ENCODE results near the gene CDK8. TPM values are rescaled to one million over a fixed set of nuclear protein-coding genes. Genes with fewer than 3 reads are reported as not detected.

Gene CDK8
- total RNA-seq, 5 donors from 2014 or later (not counting 1 experiment from before 2014, with no cell fraction given), result 9.2 to 13.5 (median 12.1) TPM

GRCh38 chr13:26401578-26402021 lies 147.7 kb downstream of the CDK8 start:
- peaks cover 0 to 30% of the 10 kb centered on the region in 2 donors for H3K36me3 ChIP-seq (ENCODE audit: control insufficient read depth in 2 of 2, extremely low read depth in 1 of 2, insufficient read depth in 1 of 2, low read length in 1 of 2)
- WGBS (ENCODE audit: insufficient coverage), result no CpG with 5 or more reads among the region's 3 CpGs
- ATAC-seq (replicated peaks in 1 of 4) (no peak), DNase-seq (no peak)
- ChIA-PET CTCF (interaction anchor here in 1 of 2 donors (1.1 kb wide), 1 partner anchor 16 kb away, joined by 3 read pairs; no protein-coding TSS in a partner anchor), POLR2A (no interaction called here)
- H3K36me3 Mint-ChIP-seq, result peaks cover 48% of the 10 kb centered on the region
- no peaks in the 10 kb centered on the region for H3K27me3 ChIP-seq (replicated peaks in 1 of 2; ENCODE audit: control insufficient read depth in 2 of 2, extremely low read depth in 1 of 2, insufficient read depth in 2 of 2, low read length in 1 of 2)
- H3K27ac Mint-ChIP-seq, result no peak overlapping the region
- H3K9me3 ChIP-seq, result no peaks in the 10 kb centered on the region
- no peak overlapping the region for H3K4me3 Mint-ChIP-seq
- no peaks in the 10 kb centered on the region for H3K4me1 ChIP-seq (ENCODE audit: control insufficient read depth in 1 of 2, extremely low read depth in 1 of 2, insufficient read depth in 2 of 2, low read length in 2 of 2)
- H3K4me3 ChIP-seq (ENCODE audit: control insufficient read depth in 1 of 2, extremely low read depth in 1 of 2, low read length in 1 of 2), result no peak overlapping the region
- no peaks in the 10 kb centered on the region for H3K27me3 Mint-ChIP-seq
- H3K27ac ChIP-seq (ENCODE audit: low read length), result no peak overlapping the region
- H3K9me3 Mint-ChIP-seq, result no peaks in the 10 kb centered on the region
- H3K4me1 Mint-ChIP-seq, result no peaks in the 10 kb centered on the region

- no peaks in the 10 kb centered on the region for H3K9me3 Mint-ChIP-seq
- ATAC-seq (replicated peaks in 1 of 4) (no peak), DNase-seq (no peak)
- H3K36me3 Mint-ChIP-seq, result peaks cover 40% of the 10 kb centered on the region
- H3K27ac Mint-ChIP-seq, result no peak overlapping the region
- H3K4me1 ChIP-seq (ENCODE audit: control insufficient read depth in 1 of 2, extremely low read depth in 1 of 2, insufficient read depth in 2 of 2, low read length in 2 of 2), result no peaks in the 10 kb centered on the region
- H3K27me3 Mint-ChIP-seq, result no peaks in the 10 kb centered on the region
- WGBS (ENCODE audit: insufficient coverage), result 97% methylated on average over 3 of the region's 6 CpGs
- ChIA-PET POLR2A (no interaction called here), CTCF (no interaction called here)
- no peaks in the 10 kb centered on the region for H3K9me3 ChIP-seq
- peaks cover 0 to 19% of the 10 kb centered on the region in 2 donors for H3K36me3 ChIP-seq (ENCODE audit: control insufficient read depth in 2 of 2, extremely low read depth in 1 of 2, insufficient read depth in 1 of 2, low read length in 1 of 2)
- H3K4me3 Mint-ChIP-seq, result no peak overlapping the region
- H3K27me3 ChIP-seq (replicated peaks in 1 of 2; ENCODE audit: control insufficient read depth in 2 of 2, extremely low read depth in 1 of 2, insufficient read depth in 2 of 2, low read length in 1 of 2), result no peaks in the 10 kb centered on the region
- no peaks in the 10 kb centered on the region for H3K4me1 Mint-ChIP-seq
- H3K4me3 ChIP-seq (ENCODE audit: control insufficient read depth in 1 of 2, extremely low read depth in 1 of 2, low read length in 1 of 2), result no peak overlapping the region
- H3K27ac ChIP-seq (ENCODE audit: low read length), result no peak overlapping the region
Measured at GRCh38 chr13:26406791-26407190, 152.9 kb downstream of the CDK8 start.

GRCh38 chr13:26411206-26411605 lies 157.3 kb downstream of the CDK8 start:
- H3K9me3 ChIP-seq, result no peaks in the 10 kb centered on the region
- H3K4me1 ChIP-seq (ENCODE audit: control insufficient read depth in 1 of 2, extremely low read depth in 1 of 2, insufficient read depth in 2 of 2, low read length in 2 of 2), result no peaks in the 10 kb centered on the region
- H3K27ac ChIP-seq (ENCODE audit: low read length), result no peak overlapping the region
- no peak overlapping the region for H3K4me3 Mint-ChIP-seq
- no peaks in the 10 kb centered on the region for H3K27me3 Mint-ChIP-seq
- no peaks in the 10 kb centered on the region for H3K27me3 ChIP-seq (replicated peaks in 1 of 2; ENCODE audit: control insufficient read depth in 2 of 2, extremely low read depth in 1 of 2, insufficient read depth in 2 of 2, low read length in 1 of 2)
- H3K36me3 Mint-ChIP-seq, result peaks cover 18% of the 10 kb centered on the region
- no peaks in the 10 kb centered on the region for H3K4me1 Mint-ChIP-seq
- ChIA-PET CTCF (interaction anchor here in 1 of 2 donors (0.6 kb wide), 1 partner anchor 9 kb away, joined by 4 read pairs; no protein-coding TSS in a partner anchor), POLR2A (interaction anchor here in 1 of 2 donors (0.6 kb wide), 1 partner anchor 1605 kb away, joined by 3 read pairs; no protein-coding TSS in a partner anchor)
- WGBS (ENCODE audit: insufficient coverage), result no CpG with 5 or more reads among the region's 3 CpGs
- H3K27ac Mint-ChIP-seq, result no peak overlapping the region
- DNase-seq, result no peak
- H3K36me3 ChIP-seq (ENCODE audit: control insufficient read depth in 2 of 2, extremely low read depth in 1 of 2, insufficient read depth in 1 of 2, low read length in 1 of 2), result no peaks in the 10 kb centered on the region
- ATAC-seq (replicated peaks in 1 of 4), result no peak
- no peak overlapping the region for H3K4me3 ChIP-seq (ENCODE audit: control insufficient read depth in 1 of 2, extremely low read depth in 1 of 2, low read length in 1 of 2)
- H3K9me3 Mint-ChIP-seq, result peaks cover 0 to 13% (median 0%) of the 10 kb centered on the region in 3 donors

GRCh38 chr13:26412263-26412662 lies 158.3 kb downstream of the CDK8 start:
- no peaks in the 10 kb centered on the region for H3K36me3 ChIP-seq (ENCODE audit: control insufficient read depth in 2 of 2, extremely low read depth in 1 of 2, insufficient read depth in 1 of 2, low read length in 1 of 2)
- Mint-ChIP-seq H3K4me1 (no peaks in the 10 kb centered on the region), H3K27ac (no peak overlapping the region), H3K4me3 (no peak overlapping the region), H3K9me3 (peaks cover 0 to 13% (median 2%) of the 10 kb centered on the region in 3 donors), H3K27me3 (no peaks in the 10 kb centered on the region), H3K36me3 (peaks cover 8% of the 10 kb centered on the region)
- no peaks in the 10 kb centered on the region for H3K27me3 ChIP-seq (replicated peaks in 1 of 2; ENCODE audit: control insufficient read depth in 2 of 2, extremely low read depth in 1 of 2, insufficient read depth in 2 of 2, low read length in 1 of 2)
- POLR2A ChIA-PET, result no interaction called here
- H3K9me3 ChIP-seq, result no peaks in the 10 kb centered on the region
- H3K4me3 ChIP-seq (ENCODE audit: control insufficient read depth in 1 of 2, extremely low read depth in 1 of 2, low read length in 1 of 2), result no peak overlapping the region
- no peak overlapping the region for H3K27ac ChIP-seq (ENCODE audit: low read length)
- H3K4me1 ChIP-seq (ENCODE audit: control insufficient read depth in 1 of 2, extremely low read depth in 1 of 2, insufficient read depth in 2 of 2, low read length in 2 of 2), result no peaks in the 10 kb centered on the region
- WGBS (ENCODE audit: insufficient coverage), result 67% methylated on average over 1 of the region's 1 CpG
- CTCF ChIA-PET, result no interaction called here
- ATAC-seq (replicated peaks in 1 of 4) (no peak), DNase-seq (no peak)

GRCh38 chr13:26412936-26413716 lies 159.2 kb downstream of the CDK8 start:
- ChIA-PET POLR2A (no interaction called here), CTCF (no interaction called here)
- H3K4me1 ChIP-seq (ENCODE audit: control insufficient read depth in 1 of 2, extremely low read depth in 1 of 2, insufficient read depth in 2 of 2, low read length in 2 of 2), result no peaks in the 10 kb centered on the region
- Mint-ChIP-seq H3K27me3 (no peaks in the 10 kb centered on the region), H3K27ac (no peak overlapping the region), H3K4me3 (no peak overlapping the region), H3K9me3 (peaks cover 0 to 13% (median 3%) of the 10 kb centered on the region in 3 donors), H3K36me3 (peaks cover 7% of the 10 kb centered on the region), H3K4me1 (no peaks in the 10 kb centered on the region)
- H3K4me3 ChIP-seq (ENCODE audit: control insufficient read depth in 1 of 2, extremely low read depth in 1 of 2, low read length in 1 of 2), result no peak overlapping the region
- no peaks in the 10 kb centered on the region for H3K27me3 ChIP-seq (replicated peaks in 1 of 2; ENCODE audit: control insufficient read depth in 2 of 2, extremely low read depth in 1 of 2, insufficient read depth in 2 of 2, low read length in 1 of 2)
- H3K27ac ChIP-seq (ENCODE audit: low read length), result no peak overlapping the region
- no peak for DNase-seq
- 89% methylated on average over 4 of the region's 5 CpGs for WGBS (ENCODE audit: insufficient coverage)
- no peak for ATAC-seq (replicated peaks in 1 of 4)
- no peaks in the 10 kb centered on the region for H3K36me3 ChIP-seq (ENCODE audit: control insufficient read depth in 2 of 2, extremely low read depth in 1 of 2, insufficient read depth in 1 of 2, low read length in 1 of 2)
- no peaks in the 10 kb centered on the region for H3K9me3 ChIP-seq

GRCh38 chr13:26420282-26420960 lies 166.5 kb downstream of the CDK8 start:
- ChIA-PET POLR2A (no interaction called here), CTCF (no interaction called here)
- Mint-ChIP-seq H3K27me3 (peaks cover 5 to 9% of the 10 kb centered on the region in 2 donors), H3K9me3 (peaks cover 0 to 3% (median 0%) of the 10 kb centered on the region in 3 donors), H3K4me1 (no peaks in the 10 kb centered on the region), H3K4me3 (no peak overlapping the region), H3K36me3 (no peaks in the 10 kb centered on the region), H3K27ac (no peak overlapping the region)
- Histone ChIP-seq H3K4me1 (ENCODE audit: control insufficient read depth in 1 of 2, extremely low read depth in 1 of 2, insufficient read depth in 2 of 2, low read length in 2 of 2) (no peaks in the 10 kb centered on the region), H3K4me3 (ENCODE audit: control insufficient read depth in 1 of 2, extremely low read depth in 1 of 2, low read length in 1 of 2) (no peak overlapping the region), H3K9me3 (no peaks in the 10 kb centered on the region), H3K27ac (ENCODE audit: low read length) (no peak overlapping the region), H3K36me3 (ENCODE audit: control insufficient read depth in 2 of 2, extremely low read depth in 1 of 2, insufficient read depth in 1 of 2, low read length in 1 of 2) (no peaks in the 10 kb centered on the region), H3K27me3 (replicated peaks in 1 of 2; ENCODE audit: control insufficient read depth in 2 of 2, extremely low read depth in 1 of 2, insufficient read depth in 2 of 2, low read length in 1 of 2) (peaks cover 0 to 5% of the 10 kb centered on the region in 2 experiments)
- DNase-seq (no peak), ATAC-seq (replicated peaks in 1 of 4) (no peak)
- 80% methylated on average over 4 of the region's 4 CpGs for WGBS (ENCODE audit: insufficient coverage)

Measured in T-cell (primary cell).